Memory B cell (primary cell): ENCODE measurements around the gene FAH.
A peak's percentile ranks its signal among the peaks of the same experiment; 100 is the strongest.

Source experiments
- ATAC-seq: fragments of 150-1000 bp; cut with Tn5 transposase; 2 replicates; pipeline ENCODE4 v1.10.0; 2021; ENCODE audit warnings: low read depth, mild to moderate bottlenecking, moderate library complexity
- DNase-seq, 2 donors: peaks; one replicate each; pipeline ENCODE4 v3.0.0; 2022; ENCODE audit warnings: low spot score in 2 of 2
- H3K27ac Mint-ChIP-seq: one replicate; pipeline ENCODE4 v1.8.0; 2022; ENCODE audit warnings: mild to moderate bottlenecking, moderate library complexity, mixed read lengths
- H3K27me3 Mint-ChIP-seq: one replicate; pipeline ENCODE4 v1.8.0; 2022; ENCODE audit warnings: mixed read lengths
- H3K36me3 Mint-ChIP-seq: one replicate; pipeline ENCODE4 v1.8.0; 2022; ENCODE audit warnings: mild to moderate bottlenecking, mixed read lengths
- H3K4me1 Mint-ChIP-seq: one replicate; pipeline ENCODE4 v1.8.0; 2022; ENCODE audit warnings: mixed read lengths
- H3K4me3 Mint-ChIP-seq: one replicate; pipeline ENCODE4 v1.8.0; 2022; ENCODE audit warnings: mild to moderate bottlenecking, moderate library complexity, mixed read lengths
- H3K9me3 Mint-ChIP-seq: one replicate; pipeline ENCODE4 v1.8.0; 2022; ENCODE audit warnings: mixed read lengths

Gene FAH

GRCh38 chr15:80152896-80153876 is at the start of gene FAH:
Gene FAH, plus strand, starts transcription at chr15:80152999. Its CDS starts 56 bp downstream, at chr15:80153055.
- H3K4me3 Mint-ChIP-seq: peak within 1 kb of the TSS; percentile 86
- no peaks in the 10 kb centered on the region for H3K27me3 Mint-ChIP-seq
- no peaks in the 10 kb centered on the region for H3K36me3 Mint-ChIP-seq
- peak within 1 kb of the TSS; percentile 50 for H3K27ac Mint-ChIP-seq
- peaks cover 13% of the 10 kb centered on the region for H3K4me1 Mint-ChIP-seq
- H3K9me3 Mint-ChIP-seq: no peaks in the 10 kb centered on the region
- peak; percentile 43 for ATAC-seq
- DNase-seq: peak in 1 of 2 donors; percentile 11

- no peaks in the 10 kb centered on the region for H3K9me3 Mint-ChIP-seq
- no peak overlapping the region for H3K27ac Mint-ChIP-seq
- H3K27me3 Mint-ChIP-seq: no peaks in the 10 kb centered on the region
- no peak for ATAC-seq
- H3K36me3 Mint-ChIP-seq: peaks cover 16% of the 10 kb centered on the region
- peaks cover 43% of the 10 kb centered on the region for H3K4me1 Mint-ChIP-seq
- no peak for DNase-seq
- no peak overlapping the region for H3K4me3 Mint-ChIP-seq
Measured at GRCh38 chr15:80105193-80105592, 47.6 kb upstream of the FAH start.

- Mint-ChIP-seq H3K4me1 (peaks cover 43% of the 10 kb centered on the region), H3K4me3 (no peak overlapping the region), H3K36me3 (peaks cover 16% of the 10 kb centered on the region), H3K27me3 (no peaks in the 10 kb centered on the region), H3K27ac (no peak overlapping the region), H3K9me3 (no peaks in the 10 kb centered on the region)
- ATAC-seq (no peak), DNase-seq (no peak)
Measured at GRCh38 chr15:80105595-80105994, 47.2 kb upstream of the FAH start.

GRCh38 chr15:80106051-80106450 is 46.7 kb upstream of the FAH start:
- Mint-ChIP-seq H3K9me3 (no peaks in the 10 kb centered on the region), H3K27me3 (no peaks in the 10 kb centered on the region), H3K4me1 (peaks cover 41% of the 10 kb centered on the region), H3K27ac (no peak overlapping the region), H3K36me3 (peaks cover 13% of the 10 kb centered on the region), H3K4me3 (no peak overlapping the region)
- ATAC-seq (no peak), DNase-seq (no peak)

GRCh38 chr15:80107204-80107603 is 45.6 kb upstream of the FAH start:
- Mint-ChIP-seq H3K27me3 (no peaks in the 10 kb centered on the region), H3K9me3 (no peaks in the 10 kb centered on the region)

GRCh38 chr15:80107774-80108173 is 45.0 kb upstream of the FAH start:
- Mint-ChIP-seq H3K27me3 (no peaks in the 10 kb centered on the region), H3K4me1 (peaks cover 39% of the 10 kb centered on the region), H3K9me3 (no peaks in the 10 kb centered on the region), H3K4me3 (no peak overlapping the region), H3K36me3 (peaks cover 10% of the 10 kb centered on the region), H3K27ac (peak overlapping the region; percentile 47)
- DNase-seq: no peak
- no peak for ATAC-seq

More at GRCh38 chr15:80107204-80107603, 45.6 kb upstream of the FAH start:
- H3K36me3 Mint-ChIP-seq: peaks cover 10% of the 10 kb centered on the region
- peaks cover 40% of the 10 kb centered on the region for H3K4me1 Mint-ChIP-seq
- no peak overlapping the region for H3K27ac Mint-ChIP-seq
- H3K4me3 Mint-ChIP-seq: no peak overlapping the region
- no peak for DNase-seq
- no peak for ATAC-seq

GRCh38 chr15:80109388-80109787 is 43.4 kb upstream of the FAH start:
- no peaks in the 10 kb centered on the region for H3K27me3 Mint-ChIP-seq
- no peak for DNase-seq
- no peaks in the 10 kb centered on the region for H3K9me3 Mint-ChIP-seq
- peak overlapping the region; percentile 3 for H3K27ac Mint-ChIP-seq
- no peak for ATAC-seq
- H3K36me3 Mint-ChIP-seq: peaks cover 10% of the 10 kb centered on the region
- H3K4me1 Mint-ChIP-seq: peaks cover 48% of the 10 kb centered on the region
- no peak overlapping the region for H3K4me3 Mint-ChIP-seq

- Mint-ChIP-seq H3K9me3 (no peaks in the 10 kb centered on the region), H3K27me3 (no peaks in the 10 kb centered on the region), H3K36me3 (peaks cover 8% of the 10 kb centered on the region), H3K27ac (no peak overlapping the region), H3K4me3 (no peak overlapping the region), H3K4me1 (peaks cover 44% of the 10 kb centered on the region)
- no peak for DNase-seq
- no peak for ATAC-seq
Measured at GRCh38 chr15:80110920-80111319, 41.9 kb upstream of the FAH start.

- Mint-ChIP-seq H3K4me3 (no peak overlapping the region), H3K27me3 (no peaks in the 10 kb centered on the region), H3K27ac (no peak overlapping the region), H3K36me3 (peaks cover 4% of the 10 kb centered on the region), H3K9me3 (no peaks in the 10 kb centered on the region), H3K4me1 (peaks cover 39% of the 10 kb centered on the region)
- no peak for DNase-seq
- ATAC-seq: no peak
Measured at GRCh38 chr15:80114114-80114513, 38.7 kb upstream of the FAH start.

- H3K4me1 Mint-ChIP-seq: peaks cover 30% of the 10 kb centered on the region
Measured at GRCh38 chr15:80115021-80115420, 37.8 kb upstream of the FAH start.

GRCh38 chr15:80118956-80119355 is 33.8 kb upstream of the FAH start:
- DNase-seq (no peak), ATAC-seq (no peak)
- Mint-ChIP-seq H3K9me3 (no peaks in the 10 kb centered on the region), H3K36me3 (peaks cover 12% of the 10 kb centered on the region), H3K27me3 (no peaks in the 10 kb centered on the region), H3K4me3 (no peak overlapping the region), H3K27ac (no peak overlapping the region), H3K4me1 (peaks cover 18% of the 10 kb centered on the region)

More at GRCh38 chr15:80115021-80115420, 37.8 kb upstream of the FAH start:
- H3K27me3 Mint-ChIP-seq: no peaks in the 10 kb centered on the region
- no peak for DNase-seq
- no peak overlapping the region for H3K4me3 Mint-ChIP-seq
- H3K27ac Mint-ChIP-seq: peak overlapping the region; percentile 55
- ATAC-seq: peak; percentile 42
- H3K36me3 Mint-ChIP-seq: no peaks in the 10 kb centered on the region
- H3K9me3 Mint-ChIP-seq: no peaks in the 10 kb centered on the region

GRCh38 chr15:80120636-80121035 is 32.2 kb upstream of the FAH start:
- DNase-seq (no peak), ATAC-seq (no peak)
- peaks cover 14% of the 10 kb centered on the region for H3K36me3 Mint-ChIP-seq
- no peaks in the 10 kb centered on the region for H3K9me3 Mint-ChIP-seq
- no peak overlapping the region for H3K4me3 Mint-ChIP-seq
- H3K27ac Mint-ChIP-seq: peak overlapping the region; percentile 17
- H3K27me3 Mint-ChIP-seq: no peaks in the 10 kb centered on the region
- H3K4me1 Mint-ChIP-seq: peaks cover 12% of the 10 kb centered on the region

- Mint-ChIP-seq H3K4me1 (peaks cover 12% of the 10 kb centered on the region), H3K9me3 (no peaks in the 10 kb centered on the region), H3K36me3 (peaks cover 21% of the 10 kb centered on the region), H3K4me3 (no peak overlapping the region), H3K27ac (no peak overlapping the region), H3K27me3 (no peaks in the 10 kb centered on the region)
- no peak for DNase-seq
- ATAC-seq: no peak
Measured at GRCh38 chr15:80121546-80121945, 31.3 kb upstream of the FAH start.

- Mint-ChIP-seq H3K4me1 (peaks cover 10% of the 10 kb centered on the region), H3K9me3 (no peaks in the 10 kb centered on the region), H3K27ac (peak overlapping the region; percentile 67), H3K4me3 (no peak overlapping the region), H3K36me3 (peaks cover 21% of the 10 kb centered on the region), H3K27me3 (no peaks in the 10 kb centered on the region)
- no peak for ATAC-seq
- no peak for DNase-seq
Measured at GRCh38 chr15:80123034-80123433, 29.8 kb upstream of the FAH start.
